ENCODE results near the gene PIGZ.

- TF ChIP-seq, protein P1, sequence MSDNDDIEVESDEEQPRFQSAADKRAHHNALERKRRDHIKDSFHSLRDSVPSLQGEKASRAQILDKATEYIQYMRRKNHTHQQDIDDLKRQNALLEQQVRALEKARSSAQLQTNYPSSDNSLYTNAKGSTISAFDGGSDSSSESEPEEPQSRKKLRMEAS (IDR thresholded peaks at IDR 0.05), result no peak
- TF ChIP-seq, protein P2, sequence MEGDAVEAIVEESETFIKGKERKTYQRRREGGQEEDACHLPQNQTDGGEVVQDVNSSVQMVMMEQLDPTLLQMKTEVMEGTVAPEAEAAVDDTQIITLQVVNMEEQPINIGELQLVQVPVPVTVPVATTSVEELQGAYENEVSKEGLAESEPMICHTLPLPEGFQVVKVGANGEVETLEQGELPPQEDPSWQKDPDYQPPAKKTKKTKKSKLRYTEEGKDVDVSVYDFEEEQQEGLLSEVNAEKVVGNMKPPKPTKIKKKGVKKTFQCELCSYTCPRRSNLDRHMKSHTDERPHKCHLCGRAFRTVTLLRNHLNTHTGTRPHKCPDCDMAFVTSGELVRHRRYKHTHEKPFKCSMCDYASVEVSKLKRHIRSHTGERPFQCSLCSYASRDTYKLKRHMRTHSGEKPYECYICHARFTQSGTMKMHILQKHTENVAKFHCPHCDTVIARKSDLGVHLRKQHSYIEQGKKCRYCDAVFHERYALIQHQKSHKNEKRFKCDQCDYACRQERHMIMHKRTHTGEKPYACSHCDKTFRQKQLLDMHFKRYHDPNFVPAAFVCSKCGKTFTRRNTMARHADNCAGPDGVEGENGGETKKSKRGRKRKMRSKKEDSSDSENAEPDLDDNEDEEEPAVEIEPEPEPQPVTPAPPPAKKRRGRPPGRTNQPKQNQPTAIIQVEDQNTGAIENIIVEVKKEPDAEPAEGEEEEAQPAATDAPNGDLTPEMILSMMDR (IDR thresholded peaks at IDR 0.05; ENCODE audit: low read depth, low read length, missing input control), result no peak
- TF ChIP-seq YY1 (IDR thresholded peaks at IDR 0.05) (no peak), SP1 (IDR thresholded peaks at IDR 0.05) (no peak), HNF4A (conservative IDR thresholded peaks at IDR 0.05) (no peak), RAD21 (IDR thresholded peaks at IDR 0.05) (no peak), TAF1 (conservative IDR thresholded peaks at IDR 0.05) (no peak), GABPA (IDR thresholded peaks at IDR 0.05 in 1 of 2, conservative IDR thresholded peaks at IDR 0.05 in 1 of 2) (no peak), ATF3 (IDR thresholded peaks at IDR 0.05) (no peak), ZBTB33 (IDR thresholded peaks at IDR 0.05) (no peak), EGR1 (IDR thresholded peaks at IDR 0.05; ENCODE audit: low read depth in 2 of 2) (no peak)
These were observed 64.9 kb downstream of the PIGZ start for GRCh38 chr3:196903740-196904139.
